ENCODE results near the gene CCL27. TPM values are rescaled to one million over a fixed set of nuclear protein-coding genes. Genes with fewer than 3 reads are reported as not detected.

The CCL27 gene
- total and polyA plus RNA-seq, 2 of the 8 experiments (the other 6 are each of a cell fraction or from before 2014, with no cell fraction given) = 0.42 TPM; not detected in 1

GRCh38 chr9:34671307-34671706 lies 8.8 kb upstream of the CCL27 start:
- no peak for FAIRE-seq
- Histone ChIP-seq H2BK15ac (ENCODE audit: low read length) (no peak overlapping the region), H3K4me3 (ENCODE audit: extremely low read depth in 1 of 4, insufficient read depth in 2 of 4, low read depth in 3 of 4, low read length in 4 of 4) (no peak overlapping the region), H2BK120ac (replicated peaks; ENCODE audit: low read depth, low read length) (no peak overlapping the region), H3K36me3 (ENCODE audit: control insufficient read depth in 2 of 4, insufficient read depth in 4 of 4, low read length in 3 of 4) (peaks cover 0 to 5% (median 0%) of the 10 kb centered on the region in 4 experiments; a peak in 3 of 8 replicates), H3K27me3 (replicated peaks in 1 of 4; ENCODE audit: control insufficient read depth in 3 of 4, extremely low read depth in 1 of 4, insufficient read depth in 3 of 4, low read length in 3 of 4) (no peaks in the 10 kb centered on the region), H3K4me2 (ENCODE audit: insufficient read depth in 1 of 2, low read depth in 2 of 2, low read length in 2 of 2) (no peak overlapping the region), H3K23ac (ENCODE audit: insufficient read length) (no peak overlapping the region), H3K18ac (ENCODE audit: extremely low read depth, low read length) (no peak overlapping the region), H3K79me2 (ENCODE audit: control insufficient read depth in 1 of 2, insufficient read depth in 2 of 2, low read length in 2 of 2) (peaks cover 0 to 7% of the 10 kb centered on the region in 2 experiments; a peak in 1 of 4 replicates), H4K91ac (replicated peaks; ENCODE audit: insufficient read length, low read length) (no peak overlapping the region), H4K5ac (ENCODE audit: insufficient read length, low read depth, low read length) (no peak overlapping the region), H3K23me2 (ENCODE audit: low read depth, low read length) (no peaks in the 10 kb centered on the region; the same call in 1 of the 2 replicates), H3K56ac (replicated peaks; ENCODE audit: insufficient read length, low read depth, low read length) (no peak overlapping the region), H3K14ac (ENCODE audit: insufficient read length) (no peak overlapping the region), H3K9me3 (ENCODE audit: insufficient read depth in 2 of 2, low read depth in 1 of 2, low read length in 1 of 2) (peaks cover 3 to 5% of the 10 kb centered on the region in 2 experiments; a peak in 1 of 4 replicates), H3K27ac (ENCODE audit: low read depth, low read length) (no peak overlapping the region), H2BK20ac (ENCODE audit: low read length) (no peak overlapping the region), H3K79me1 (ENCODE audit: low read depth, low read length) (no peaks in the 10 kb centered on the region), H2BK12ac (ENCODE audit: low read depth, low read length) (no peak overlapping the region), H2AK5ac (ENCODE audit: low read depth, low read length) (no peak overlapping the region), H2AFZ (ENCODE audit: low read length) (no peak overlapping the region), H3K9ac (replicated peaks in 1 of 4; ENCODE audit: extremely low read depth in 1 of 4, low read depth in 3 of 4, low read length in 3 of 4) (no peak overlapping the region), H4K20me1 (replicated peaks in 1 of 2; ENCODE audit: control insufficient read depth in 1 of 2, insufficient read depth in 2 of 2, low read length in 2 of 2) (peaks cover 0 to 6% of the 10 kb centered on the region in 2 experiments), H4K8ac (ENCODE audit: extremely low read depth, insufficient read depth, low read length) (no peak overlapping the region), H2BK5ac (ENCODE audit: low read depth, low read length) (no peak overlapping the region), H3K4ac (replicated peaks; ENCODE audit: insufficient read length, low read depth, low read length) (no peak overlapping the region), H3K4me1 (replicated peaks in 1 of 4; ENCODE audit: control insufficient read depth in 3 of 4, insufficient read depth in 4 of 4, low read length in 3 of 4) (peaks cover 0 to 2% (median under 1%) of the 10 kb centered on the region in 4 experiments; a peak in 1 of 7 replicates)
- WGBS, 2 experiments (ENCODE audit: extremely low coverage in 1 of 2, insufficient coverage in 1 of 2, insufficient read length in 1 of 2, insufficient replicate concordance in 2 of 2, low coverage in 1 of 2, low lambda C conversion rate in 2 of 2, missing lambda C conversion rate in 1 of 2) = 80% methylated on average over 1 of the region's 1 CpG; no CpG with 5 or more reads in 1 of the 2 experiments
- ChIA-PET CTCF (ENCODE audit: partially characterized antibody) (interaction anchor here (1.5 to 5.5 kb wide), 2 partner anchors 14 to 32 kb away, joined by 4 to 27 read pairs; no protein-coding TSS in a partner anchor), POLR2A (ENCODE audit: partially characterized antibody) (interaction anchor here (1.2 kb wide), 1 partner anchor 20 kb away, joined by 3 read pairs; the partner anchor contains the start of gene IL11RA)
- no peak for TF ChIP-seq CBX5 (IDR thresholded peaks at IDR 0.05; ENCODE audit: low read depth, low read length)
- TF ChIP-seq BACH1 (IDR thresholded peaks at IDR 0.05; ENCODE audit: low read length) = no peak
- TF ChIP-seq USF2 (IDR thresholded peaks at IDR 0.05; ENCODE audit: low read length) = no peak
- TF ChIP-seq CHD1 (IDR thresholded peaks at IDR 0.05; ENCODE audit: low read depth, low read length) = no peak
- TF ChIP-seq SIX5 (IDR thresholded peaks at IDR 0.05; ENCODE audit: low read depth, low read length) = no peak
- no peak for DNase-seq (ENCODE audit: low read depth in 1 of 2, low spot score in 2 of 2)

Measured in H1 (cell line).